A673 (cell line): ENCODE measurements around the gene RASA3.

Source experiments
- EZH2 ChIP-seq: fragments of 200-600 bp; sonication (generic); IDR thresholded peaks from 2 replicates; pipeline ENCODE4 v1.6.1; 2017; ENCODE audit warnings: borderline replicate concordance, low read depth, mild to moderate bottlenecking, mixed read lengths, antibody characterized with exemption, low read length; ENCODE audit not compliant: poor library complexity, severe bottlenecking
- TF ChIP-seq, protein P1 (sequence below): fragments of 300-800, 200-600 bp; sonication (generic); conservative IDR thresholded peaks from 2 replicates; pipeline ENCODE4 v1.5.1; 2017; ENCODE audit warnings: low read depth, mild to moderate bottlenecking, antibody characterized with exemption, low read length, moderate library complexity, mixed read lengths

GRCh38 chr13:113951246-113951999 lies 181.0 kb downstream of the RASA3 start:
- TF ChIP-seq, protein P1, sequence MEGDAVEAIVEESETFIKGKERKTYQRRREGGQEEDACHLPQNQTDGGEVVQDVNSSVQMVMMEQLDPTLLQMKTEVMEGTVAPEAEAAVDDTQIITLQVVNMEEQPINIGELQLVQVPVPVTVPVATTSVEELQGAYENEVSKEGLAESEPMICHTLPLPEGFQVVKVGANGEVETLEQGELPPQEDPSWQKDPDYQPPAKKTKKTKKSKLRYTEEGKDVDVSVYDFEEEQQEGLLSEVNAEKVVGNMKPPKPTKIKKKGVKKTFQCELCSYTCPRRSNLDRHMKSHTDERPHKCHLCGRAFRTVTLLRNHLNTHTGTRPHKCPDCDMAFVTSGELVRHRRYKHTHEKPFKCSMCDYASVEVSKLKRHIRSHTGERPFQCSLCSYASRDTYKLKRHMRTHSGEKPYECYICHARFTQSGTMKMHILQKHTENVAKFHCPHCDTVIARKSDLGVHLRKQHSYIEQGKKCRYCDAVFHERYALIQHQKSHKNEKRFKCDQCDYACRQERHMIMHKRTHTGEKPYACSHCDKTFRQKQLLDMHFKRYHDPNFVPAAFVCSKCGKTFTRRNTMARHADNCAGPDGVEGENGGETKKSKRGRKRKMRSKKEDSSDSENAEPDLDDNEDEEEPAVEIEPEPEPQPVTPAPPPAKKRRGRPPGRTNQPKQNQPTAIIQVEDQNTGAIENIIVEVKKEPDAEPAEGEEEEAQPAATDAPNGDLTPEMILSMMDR: peak; percentile 40
- TF ChIP-seq EZH2: no peak
